ENCODE results near the gene SLC15A3.

Gene SLC15A3

GRCh38 chr11:60992842-60993409, 41.0 kb upstream of the SLC15A3 start:
- no peak overlapping the region for H3K4me3 ChIP-seq (ENCODE audit: low read depth, low read length)
- DNase-seq (ENCODE audit: low read depth) = no peak
- TF ChIP-seq, protein P1, sequence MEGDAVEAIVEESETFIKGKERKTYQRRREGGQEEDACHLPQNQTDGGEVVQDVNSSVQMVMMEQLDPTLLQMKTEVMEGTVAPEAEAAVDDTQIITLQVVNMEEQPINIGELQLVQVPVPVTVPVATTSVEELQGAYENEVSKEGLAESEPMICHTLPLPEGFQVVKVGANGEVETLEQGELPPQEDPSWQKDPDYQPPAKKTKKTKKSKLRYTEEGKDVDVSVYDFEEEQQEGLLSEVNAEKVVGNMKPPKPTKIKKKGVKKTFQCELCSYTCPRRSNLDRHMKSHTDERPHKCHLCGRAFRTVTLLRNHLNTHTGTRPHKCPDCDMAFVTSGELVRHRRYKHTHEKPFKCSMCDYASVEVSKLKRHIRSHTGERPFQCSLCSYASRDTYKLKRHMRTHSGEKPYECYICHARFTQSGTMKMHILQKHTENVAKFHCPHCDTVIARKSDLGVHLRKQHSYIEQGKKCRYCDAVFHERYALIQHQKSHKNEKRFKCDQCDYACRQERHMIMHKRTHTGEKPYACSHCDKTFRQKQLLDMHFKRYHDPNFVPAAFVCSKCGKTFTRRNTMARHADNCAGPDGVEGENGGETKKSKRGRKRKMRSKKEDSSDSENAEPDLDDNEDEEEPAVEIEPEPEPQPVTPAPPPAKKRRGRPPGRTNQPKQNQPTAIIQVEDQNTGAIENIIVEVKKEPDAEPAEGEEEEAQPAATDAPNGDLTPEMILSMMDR (IDR thresholded peaks at IDR 0.05; ENCODE audit: low read depth, low read length, missing control alignments) = no peak

- no peak overlapping the region for H3K4me3 ChIP-seq (ENCODE audit: low read depth, low read length)
- DNase-seq (ENCODE audit: low read depth) = no peak
- TF ChIP-seq, protein P1 (IDR thresholded peaks at IDR 0.05; ENCODE audit: low read depth, low read length, missing control alignments) = no peak
These were observed 39.5 kb upstream of the SLC15A3 start for GRCh38 chr11:60991457-60991856.

- no peak overlapping the region for H3K4me3 ChIP-seq (ENCODE audit: low read depth, low read length)
- no peak for DNase-seq (ENCODE audit: low read depth)
- TF ChIP-seq, protein P1 (IDR thresholded peaks at IDR 0.05; ENCODE audit: low read depth, low read length, missing control alignments) = no peak
These were observed 37.2 kb upstream of the SLC15A3 start for GRCh38 chr11:60989093-60989650.

GRCh38 chr11:60988658-60989057, 36.7 kb upstream of the SLC15A3 start:
- no peak for DNase-seq (ENCODE audit: low read depth)

GRCh38 chr11:60987577-60988277, 35.8 kb upstream of the SLC15A3 start:
- no peak overlapping the region for H3K4me3 ChIP-seq (ENCODE audit: low read depth, low read length)
- no peak for DNase-seq (ENCODE audit: low read depth)
- TF ChIP-seq, protein P1 (IDR thresholded peaks at IDR 0.05; ENCODE audit: low read depth, low read length, missing control alignments) = no peak

More at GRCh38 chr11:60988658-60989057, 36.7 kb upstream of the SLC15A3 start:
- TF ChIP-seq, protein P1 (IDR thresholded peaks at IDR 0.05; ENCODE audit: low read depth, low read length, missing control alignments) = no peak
- no peak overlapping the region for H3K4me3 ChIP-seq (ENCODE audit: low read depth, low read length)

GRCh38 chr11:60985991-60986915, 34.3 kb upstream of the SLC15A3 start:
- no peak for DNase-seq (ENCODE audit: low read depth)
- TF ChIP-seq, protein P1 (IDR thresholded peaks at IDR 0.05; ENCODE audit: low read depth, low read length, missing control alignments) = no peak
- no peak overlapping the region for H3K4me3 ChIP-seq (ENCODE audit: low read depth, low read length)

Measured in GM12864 (cell line).